ENCODE measurements around the gene KLHDC9.

Gene KLHDC9

GRCh38 chr1:161076410-161076809 is 21.8 kb upstream of the KLHDC9 start:
- DNase-seq = no peak

- no peak for DNase-seq
Observed at GRCh38 chr1:161077426-161077825, 20.7 kb upstream of the KLHDC9 start.

GRCh38 chr1:161079436-161080110 is 18.6 kb upstream of the KLHDC9 start:
- DNase-seq = no peak

GRCh38 chr1:161080441-161081405 is 17.4 kb upstream of the KLHDC9 start:
- DNase-seq = no peak

- no peak for DNase-seq
Observed at GRCh38 chr1:161081519-161081918, 16.6 kb upstream of the KLHDC9 start.

GRCh38 chr1:161082483-161082882 is 15.7 kb upstream of the KLHDC9 start:
- no peak for DNase-seq

- peak; percentile 93 to 98 (median 96) for DNase-seq
Observed at GRCh38 chr1:161082996-161083747, 15.0 kb upstream of the KLHDC9 start.

- peak; percentile 29 to 53 (median 44) for DNase-seq
Observed at GRCh38 chr1:161083748-161084596, 14.2 kb upstream of the KLHDC9 start.

GRCh38 chr1:161084597-161084988 is 13.6 kb upstream of the KLHDC9 start:
- no peak for DNase-seq

GRCh38 chr1:161085165-161085564 is 13.0 kb upstream of the KLHDC9 start:
- DNase-seq = no peak

- no peak for DNase-seq
Observed at GRCh38 chr1:161086457-161086856, 11.7 kb upstream of the KLHDC9 start.

- peak; percentile 66 to 86 (median 82) for DNase-seq
Observed at GRCh38 chr1:161088587-161089110, 9.5 kb upstream of the KLHDC9 start.

GRCh38 chr1:161089251-161089924 is 8.8 kb upstream of the KLHDC9 start, which contains the start of gene NECTIN4:
Gene NECTIN4 (minus strand): TSS chr1:161089558. CDS start chr1:161089296, 262 bp downstream.
- DNase-seq = peak; percentile 66 to 82 (median 79)

GRCh38 chr1:161089938-161090337 is 8.2 kb upstream of the KLHDC9 start:
- DNase-seq = no peak

GRCh38 chr1:161090617-161091016 is 7.5 kb upstream of the KLHDC9 start:
- DNase-seq = no peak

- DNase-seq = no peak
Observed at GRCh38 chr1:161091093-161091492, 7.1 kb upstream of the KLHDC9 start.

GRCh38 chr1:161091796-161092507 is 6.2 kb upstream of the KLHDC9 start:
- no peak for DNase-seq

GRCh38 chr1:161092621-161093028 is 5.5 kb upstream of the KLHDC9 start:
- peak; percentile 24 to 52 (median 48) for DNase-seq

GRCh38 chr1:161094481-161094880 is 3.7 kb upstream of the KLHDC9 start:
- no peak for DNase-seq

- no peak for DNase-seq
Observed at GRCh38 chr1:161095230-161095629, 2.9 kb upstream of the KLHDC9 start.
